ENCODE measurements around the gene ATP4B.
A peak's percentile ranks its signal among the peaks of the same experiment; 100 is the strongest.

The ATP4B gene

DNA sequence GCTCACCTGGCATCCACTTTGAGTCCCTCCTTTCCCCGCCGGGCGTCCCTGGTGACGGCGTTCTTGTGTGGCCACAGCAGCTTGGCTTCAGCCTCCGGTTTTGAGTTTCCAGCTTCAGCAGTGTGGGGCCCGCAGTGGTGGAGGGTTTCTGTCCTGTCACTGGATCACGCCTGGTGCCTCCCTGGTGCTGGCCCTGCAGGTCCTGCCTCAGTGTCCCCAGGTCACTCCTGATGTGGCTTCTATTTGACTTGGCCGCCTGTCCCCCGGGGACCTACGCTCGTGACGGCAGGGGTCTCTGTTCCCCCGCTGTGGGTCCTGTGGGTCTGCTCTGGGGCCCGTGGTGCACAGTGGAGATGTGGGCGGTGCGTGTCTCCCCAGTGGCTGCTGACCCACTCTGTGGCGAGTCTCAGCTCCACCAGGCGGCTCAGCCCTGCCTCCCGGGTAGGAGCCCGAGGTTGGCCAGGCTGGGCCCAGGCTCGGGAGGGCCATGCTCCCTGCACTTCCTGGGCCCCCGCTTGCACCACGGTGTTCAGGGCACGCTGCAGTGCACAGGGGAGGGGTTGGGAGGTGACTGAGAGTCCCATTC, 1.9 kb downstream of the ATP4B start:
- no peak for DNase-seq

DNA sequence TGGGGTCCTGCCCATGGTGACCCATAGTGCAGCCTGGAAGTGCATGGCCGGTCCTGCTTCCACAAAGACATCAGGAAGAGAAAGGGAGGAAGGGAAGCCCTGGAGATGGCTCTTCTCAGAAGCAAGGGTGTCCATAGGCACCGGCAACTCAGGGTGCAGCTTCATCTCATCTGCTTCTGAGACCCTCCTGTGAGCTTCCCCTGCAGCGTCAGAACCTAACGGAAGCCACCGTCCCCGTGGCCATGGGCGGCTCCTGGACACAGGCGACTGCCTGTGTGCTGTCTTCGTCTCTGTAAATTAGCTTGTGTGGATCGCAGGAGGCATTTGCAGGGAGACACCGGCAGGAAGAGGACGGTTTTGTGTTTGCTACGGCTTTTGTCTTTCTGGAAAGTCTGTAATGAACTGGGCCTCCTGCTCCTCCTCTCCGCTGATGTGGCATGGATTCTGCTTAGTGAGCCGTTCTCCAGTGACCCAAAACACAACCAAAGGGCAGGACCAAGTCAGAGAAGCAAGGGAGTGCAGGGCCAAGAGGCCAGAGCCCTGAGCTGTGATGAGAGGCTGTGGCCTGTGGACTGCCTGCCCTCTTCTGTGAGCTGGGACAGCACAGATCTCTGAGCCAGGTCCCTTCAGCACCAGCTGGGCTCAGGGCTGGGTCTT, 2.5 kb downstream of the ATP4B start:
- no peak for DNase-seq

DNA sequence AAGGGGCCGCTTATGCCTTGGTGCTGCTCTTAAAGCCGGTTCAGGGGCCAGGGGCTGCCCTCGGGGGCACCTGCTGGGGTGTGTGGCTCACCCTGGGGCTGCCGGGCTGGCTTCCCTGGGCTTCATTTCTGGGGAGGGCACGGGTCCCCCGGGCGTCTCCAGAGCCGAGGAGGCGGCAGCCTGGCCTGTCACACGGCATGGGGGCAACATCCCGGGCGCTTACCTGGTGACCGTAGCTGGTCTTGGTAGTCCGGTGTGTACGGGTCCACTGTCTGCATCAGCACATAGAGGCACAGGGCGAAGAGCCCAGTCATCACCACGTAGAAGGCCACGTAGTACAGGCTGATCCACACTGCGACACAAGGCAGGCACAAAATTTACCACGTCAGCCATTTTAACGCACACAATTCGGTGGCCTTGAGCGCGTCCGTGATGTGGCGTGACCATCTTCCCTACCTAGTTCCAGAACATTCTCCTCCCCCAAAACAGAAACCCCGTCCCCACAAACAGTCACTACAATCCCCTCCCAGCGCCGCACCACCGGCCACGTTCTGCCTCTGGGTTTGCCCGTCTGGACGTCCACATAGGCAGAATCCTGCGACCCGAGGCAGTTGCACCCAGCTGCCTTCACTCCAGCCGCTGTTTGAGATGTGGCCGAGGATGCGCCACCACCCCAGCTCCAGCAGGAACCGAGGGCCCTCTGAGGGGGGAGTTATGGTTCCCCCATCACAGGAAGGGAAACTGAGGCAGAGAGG, 3.2 kb downstream of the ATP4B start:
- no peak for DNase-seq

DNA sequence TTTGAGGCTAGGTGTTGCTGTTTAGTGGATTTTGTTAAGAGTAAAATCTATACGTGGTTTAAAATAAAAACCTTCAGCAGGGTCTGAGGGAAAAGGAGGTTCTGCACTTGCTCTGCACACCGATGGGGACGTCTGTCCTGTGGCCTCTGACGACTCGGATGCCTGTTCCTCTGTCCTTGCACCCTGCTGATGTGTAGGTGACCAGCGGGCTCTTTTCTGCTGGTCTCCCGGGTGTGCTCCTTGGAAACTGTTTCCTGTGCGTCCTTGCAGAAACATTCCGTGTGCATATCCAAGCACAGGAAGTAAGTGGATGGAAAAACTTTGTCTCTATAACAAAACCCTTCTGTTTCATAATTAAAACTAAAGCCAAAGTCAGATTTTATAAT, 3.8 kb downstream of the ATP4B start:
- DNase-seq: no peak

DNA sequence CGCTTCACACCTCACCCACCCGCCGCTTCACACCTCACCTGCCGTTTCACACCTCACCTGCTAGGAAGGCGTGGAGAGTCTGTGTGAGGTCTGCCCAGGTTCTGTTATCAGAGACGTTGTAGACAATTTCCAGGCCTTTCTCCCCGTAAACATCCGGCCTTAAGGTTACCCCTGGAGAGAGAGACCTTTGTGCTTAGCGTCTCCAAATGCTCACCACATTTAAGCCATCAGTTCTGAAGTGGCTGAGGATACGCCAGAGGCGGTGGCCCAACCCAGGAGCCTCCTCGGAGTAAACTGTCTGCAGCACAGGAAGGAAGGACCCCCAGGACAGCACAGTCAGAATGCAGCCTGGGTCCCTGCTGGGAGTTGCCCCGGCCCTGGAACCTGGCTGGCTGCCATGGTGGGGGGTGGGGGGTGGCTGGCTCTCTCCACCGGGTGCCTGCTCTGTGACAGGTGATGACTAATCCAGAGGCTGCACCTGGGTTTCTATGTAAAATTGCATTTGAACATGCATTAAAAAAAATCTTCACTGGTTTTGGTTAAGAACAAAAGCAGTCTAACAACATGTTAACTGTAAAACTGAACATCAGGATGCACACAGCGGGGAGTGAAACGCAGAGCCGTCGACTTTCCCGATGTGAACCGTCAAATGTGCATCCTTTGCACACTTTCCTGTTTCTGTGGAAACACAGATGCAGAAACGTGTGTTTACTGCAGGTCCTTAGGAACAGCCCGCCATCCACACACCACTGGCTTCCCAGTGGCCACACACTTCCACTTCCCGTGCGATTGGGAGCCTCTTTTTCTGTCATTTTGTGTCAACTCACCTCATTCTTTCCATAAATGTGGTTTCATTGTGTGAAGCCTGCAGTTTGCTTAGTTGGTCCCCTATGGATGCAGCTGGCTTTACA, 4.5 kb downstream of the ATP4B start:
- DNase-seq: peak; percentile 23

DNA sequence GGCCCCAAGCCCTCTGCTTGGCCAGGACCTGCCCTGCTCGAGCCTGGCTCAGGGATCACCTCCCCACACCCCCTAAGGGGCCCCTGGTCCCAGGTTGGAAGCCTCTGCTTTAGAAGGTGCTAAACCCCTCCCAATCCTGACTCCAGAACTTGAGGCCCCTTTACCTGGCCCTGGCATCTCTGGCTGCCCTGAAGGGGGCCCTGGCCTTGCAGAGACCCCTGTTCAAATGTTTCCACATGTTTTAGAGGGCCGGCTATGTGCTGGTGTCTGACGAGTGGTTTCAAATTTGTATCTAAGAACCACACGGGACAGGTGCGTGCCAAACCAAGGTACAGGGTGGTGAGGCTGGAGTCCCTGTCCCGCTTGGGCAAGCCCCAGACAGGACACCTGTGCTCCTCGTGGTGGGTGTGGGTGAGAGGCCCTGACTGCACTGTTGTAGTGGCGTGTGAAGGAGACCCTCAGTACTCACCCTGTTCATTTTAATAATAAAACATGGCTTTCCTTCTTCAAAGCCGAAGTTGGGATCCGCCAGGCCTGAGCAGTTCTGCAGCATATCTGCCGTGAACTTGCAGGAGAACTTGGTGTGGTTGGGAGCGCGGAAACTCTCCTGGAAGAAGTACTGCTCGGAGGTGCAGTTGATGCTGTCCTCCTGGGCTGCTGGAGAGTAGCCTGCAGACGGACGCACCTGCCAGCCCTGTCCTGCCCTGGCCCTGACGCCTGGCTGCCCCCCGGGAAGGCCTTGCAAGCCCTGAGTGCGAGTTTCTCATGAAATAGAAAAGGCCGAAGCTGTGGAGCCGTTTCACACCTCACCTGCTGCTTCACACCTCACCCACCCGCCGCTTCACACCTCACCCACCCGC, 5.4 kb downstream of the ATP4B start:
- DNase-seq: no peak

DNA sequence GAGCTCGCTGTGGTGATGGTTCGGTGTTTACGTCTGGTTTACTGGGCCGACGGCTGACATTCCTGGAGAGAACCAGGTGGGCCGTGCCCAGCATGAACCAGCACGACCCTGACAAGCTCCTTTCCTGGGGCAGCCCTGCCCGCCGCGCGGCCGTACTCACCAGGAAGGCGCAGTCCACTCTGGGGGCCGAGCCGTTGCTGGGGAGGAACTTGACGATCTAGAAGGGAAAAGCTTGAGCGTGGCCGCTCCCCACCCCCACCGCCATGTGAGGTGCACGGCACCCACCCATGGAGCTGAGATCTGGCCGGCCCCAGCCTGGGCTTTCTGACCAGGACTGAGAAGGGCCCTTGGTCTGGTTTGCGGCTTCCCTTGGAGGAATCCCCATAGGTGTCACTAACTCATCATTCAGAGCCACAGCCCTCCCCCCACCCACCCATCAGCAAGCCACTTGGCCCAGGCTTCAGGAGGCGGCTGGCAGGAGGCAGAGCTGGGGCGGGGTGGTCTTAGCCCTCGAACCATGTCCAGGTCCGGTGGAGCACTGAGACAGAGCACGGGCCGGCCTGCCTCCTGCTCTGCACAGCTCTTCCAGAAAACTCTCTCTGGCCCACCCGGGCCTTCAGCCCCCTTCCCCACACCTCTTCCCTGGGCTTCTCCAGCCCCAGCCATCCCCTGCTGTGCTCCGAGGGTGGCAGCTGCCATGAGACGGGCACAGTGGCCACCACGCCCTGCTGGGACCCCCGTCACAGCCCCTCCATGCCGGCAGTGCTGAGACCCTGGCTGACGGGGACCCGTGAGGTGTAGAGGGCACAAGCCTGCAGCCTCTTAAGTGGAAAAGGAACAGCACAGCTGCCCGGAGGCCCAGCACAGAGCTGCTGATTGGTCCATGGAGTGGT, 6.2 kb downstream of the ATP4B start:
- no peak for DNase-seq

DNA sequence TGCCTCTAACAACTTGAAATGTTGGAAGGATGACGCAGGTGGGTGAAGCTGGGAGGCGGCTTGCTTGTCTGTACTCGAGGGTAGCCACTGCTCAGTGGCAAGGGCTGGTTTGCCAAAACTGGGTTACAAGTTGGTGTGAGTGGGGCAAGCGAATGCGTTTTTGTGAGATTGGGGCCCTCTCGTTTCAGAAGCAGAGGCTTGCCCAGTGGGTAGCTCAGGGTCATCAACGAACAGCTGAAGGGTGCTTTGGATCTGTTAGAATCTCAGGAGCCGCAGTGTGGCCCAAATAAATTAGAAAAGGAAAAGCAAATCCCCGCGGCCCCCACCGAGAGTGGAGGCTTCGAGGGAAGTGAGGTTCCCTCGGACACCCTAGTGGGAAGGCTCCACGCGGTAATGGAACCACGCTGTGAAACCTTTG, 7.3 kb downstream of the ATP4B start:
- no peak for DNase-seq

DNA sequence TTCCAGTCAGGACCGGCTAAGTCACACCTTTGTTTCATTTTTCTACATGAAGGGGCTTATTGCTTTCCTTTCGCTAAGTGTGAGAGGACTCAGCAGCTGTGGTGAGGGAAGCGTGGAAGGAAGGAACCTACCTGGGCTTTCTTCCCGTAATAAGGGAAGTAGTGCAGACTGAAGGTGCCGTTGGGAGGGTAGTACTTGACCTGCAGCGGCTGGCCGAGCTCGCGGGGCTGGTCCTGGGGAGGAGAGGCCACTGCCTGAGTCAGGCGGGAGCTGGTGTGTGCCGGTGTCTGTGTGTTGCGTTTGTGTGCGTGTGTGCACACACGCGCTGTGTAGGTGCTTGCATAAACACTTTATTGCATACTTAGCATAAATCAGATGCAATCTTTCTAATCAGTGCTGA, 7.7 kb downstream of the ATP4B start:
- DNase-seq: no peak

DNA sequence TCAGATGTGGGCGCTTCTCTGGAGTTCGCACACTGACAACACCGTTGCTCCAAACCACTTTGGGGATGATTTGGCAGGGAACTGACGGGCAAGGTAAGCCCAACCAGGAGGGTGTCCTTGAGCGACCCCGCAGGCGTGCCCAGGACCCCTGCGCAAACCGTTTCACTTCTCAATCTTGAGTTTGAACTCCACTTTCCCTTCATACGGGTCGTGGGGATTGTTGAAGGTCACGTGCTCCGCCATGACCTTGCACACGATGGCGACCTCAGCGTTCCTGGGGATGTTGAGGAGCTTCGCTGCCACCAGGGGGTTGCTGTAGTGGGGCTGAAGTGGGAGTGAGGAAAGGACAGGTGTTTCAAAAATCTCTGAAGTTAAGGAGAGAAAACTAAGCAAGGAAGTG, 8.8 kb downstream of the ATP4B start:
- no peak for DNase-seq

DNA sequence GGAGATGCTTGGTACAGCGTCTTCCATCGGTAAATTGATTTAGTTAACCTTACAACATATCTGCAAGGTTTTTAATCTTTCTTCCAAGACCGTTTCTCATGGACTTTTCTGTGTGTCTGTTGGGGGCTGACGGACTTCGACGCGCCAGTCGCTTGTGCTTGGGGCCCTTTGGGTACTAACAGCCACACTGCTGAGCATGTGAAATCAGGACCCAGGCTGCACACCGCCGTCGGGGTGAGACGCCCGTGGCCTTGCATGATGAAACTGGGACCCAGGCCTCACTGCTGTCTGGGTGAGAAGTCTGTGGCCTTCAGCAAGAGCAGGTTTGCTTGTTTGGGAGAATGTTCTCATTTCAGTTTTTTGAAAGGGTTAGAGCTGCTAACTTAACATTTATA, 9.8 kb downstream of the ATP4B start:
- no peak for DNase-seq

DNA sequence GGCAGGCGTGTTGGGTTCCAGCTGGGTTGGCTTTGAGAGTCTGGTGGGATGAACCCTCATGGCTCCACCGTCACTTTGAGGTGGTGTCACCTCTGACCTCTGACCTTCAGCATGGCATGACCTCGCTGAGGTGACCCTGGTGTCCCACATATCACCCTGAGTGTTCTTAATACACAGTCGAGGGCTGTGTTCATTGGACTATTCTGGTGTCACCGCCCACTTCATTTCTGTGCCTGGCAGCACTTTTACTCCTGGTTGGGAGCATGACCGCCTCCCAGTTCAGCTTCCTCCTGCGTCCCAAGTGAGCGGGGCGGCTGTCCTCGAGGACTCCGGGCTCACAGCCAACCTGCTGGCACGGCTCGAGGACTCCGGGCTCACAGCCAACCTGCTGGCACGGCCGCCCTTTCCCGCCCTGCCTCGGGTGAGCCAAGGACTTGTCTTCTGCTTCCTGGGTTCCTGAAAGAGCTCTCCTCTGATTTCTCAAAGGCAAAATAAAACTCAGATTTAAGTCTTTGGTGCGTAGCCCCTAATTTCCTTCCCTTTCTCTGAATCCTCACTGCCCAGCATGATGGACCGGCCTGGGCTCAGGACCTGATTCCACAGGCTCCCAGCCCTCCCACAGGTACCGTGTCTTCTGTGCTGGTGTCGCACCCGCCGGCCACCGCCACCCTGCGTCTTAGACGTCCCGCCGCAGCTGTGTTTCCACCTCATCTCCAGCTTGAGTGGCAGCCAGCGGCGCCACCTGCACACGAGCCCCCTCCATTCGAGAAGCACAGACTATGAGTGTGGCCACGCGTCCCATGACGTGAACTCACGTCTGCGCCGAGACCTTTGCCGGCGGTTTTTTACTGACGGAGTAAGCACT, 10.4 kb downstream of the ATP4B start:
- no peak for DNase-seq

DNA sequence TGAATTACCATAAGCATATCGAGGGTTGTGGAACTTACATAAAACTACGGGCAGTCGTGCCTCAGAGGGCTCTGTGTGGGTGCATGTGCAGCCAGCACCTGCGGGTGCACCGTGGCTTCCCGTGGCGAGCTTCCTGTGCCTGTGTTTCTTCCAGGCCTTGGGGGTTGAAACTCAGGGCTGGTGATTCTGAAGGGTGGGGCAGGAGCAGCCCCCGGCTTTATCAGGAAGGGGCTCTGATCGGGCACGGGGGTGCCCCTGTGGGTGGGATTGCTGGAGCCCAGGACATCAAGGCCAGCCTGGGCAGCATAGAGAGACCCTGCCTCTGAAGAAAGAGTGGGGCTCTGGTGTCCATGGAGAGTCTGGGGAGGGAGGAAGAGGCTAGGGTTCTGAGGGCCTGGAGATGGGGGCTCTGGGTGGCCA, 11.1 kb downstream of the ATP4B start:
- DNase-seq: no peak

DNA sequence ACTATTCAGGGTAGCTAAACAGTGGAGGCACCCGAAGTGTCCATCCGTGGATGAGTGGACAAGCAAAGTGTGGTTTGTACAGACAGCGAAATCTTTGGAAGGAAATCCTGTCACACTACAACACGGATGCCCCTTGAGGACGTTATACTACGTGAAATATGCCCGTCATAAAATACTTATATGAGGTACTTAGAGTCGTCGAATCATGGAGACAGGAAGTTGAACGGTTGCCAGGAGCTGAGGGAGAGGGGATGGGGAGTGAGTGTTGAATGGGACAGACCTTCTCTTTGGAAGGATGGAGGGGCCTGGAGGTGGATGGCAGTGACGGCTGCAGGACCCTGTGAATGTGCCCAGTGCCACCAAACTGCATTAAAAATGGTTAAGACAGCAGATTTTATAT, 11.6 kb downstream of the ATP4B start:
- no peak for DNase-seq

DNA sequence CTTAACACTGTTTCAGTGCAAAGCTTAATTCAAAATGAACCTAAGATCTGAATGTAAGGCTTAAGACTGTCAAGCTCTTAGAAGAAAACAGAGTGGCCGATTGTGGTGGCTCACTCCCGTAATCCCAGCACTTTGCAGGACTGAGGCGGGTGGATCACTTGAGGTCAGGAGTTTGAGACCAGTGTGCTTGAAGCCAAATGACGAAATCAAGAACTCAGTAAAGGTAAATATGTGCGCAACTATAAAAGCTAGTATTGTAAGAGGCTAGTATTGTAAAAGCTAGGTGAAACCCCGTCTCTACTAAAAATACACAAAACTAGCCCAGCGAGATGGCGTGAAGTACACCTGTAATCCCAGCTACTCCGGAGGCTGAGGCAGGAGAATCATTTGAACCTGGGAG, 12.7 kb downstream of the ATP4B start:
- no peak for DNase-seq

DNA sequence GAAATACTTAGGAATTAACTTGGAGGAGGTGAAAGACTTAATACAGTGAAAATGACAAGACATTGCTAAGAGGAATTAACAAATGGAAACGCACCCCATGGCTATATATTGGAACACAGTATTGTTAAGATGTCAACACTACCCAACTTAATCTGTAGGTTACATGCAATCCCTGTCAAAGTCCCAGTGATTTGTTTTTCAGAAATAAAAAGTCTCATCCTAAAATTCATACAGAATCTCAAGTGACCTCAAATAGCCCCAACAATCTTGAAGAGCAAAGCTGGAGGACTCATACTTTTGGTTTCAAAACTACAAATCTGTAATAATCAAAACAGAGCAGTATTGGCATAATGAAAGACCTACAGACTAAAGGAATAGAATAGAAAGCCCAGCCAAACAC, 13.2 kb downstream of the ATP4B start:
- DNase-seq: no peak

DNA sequence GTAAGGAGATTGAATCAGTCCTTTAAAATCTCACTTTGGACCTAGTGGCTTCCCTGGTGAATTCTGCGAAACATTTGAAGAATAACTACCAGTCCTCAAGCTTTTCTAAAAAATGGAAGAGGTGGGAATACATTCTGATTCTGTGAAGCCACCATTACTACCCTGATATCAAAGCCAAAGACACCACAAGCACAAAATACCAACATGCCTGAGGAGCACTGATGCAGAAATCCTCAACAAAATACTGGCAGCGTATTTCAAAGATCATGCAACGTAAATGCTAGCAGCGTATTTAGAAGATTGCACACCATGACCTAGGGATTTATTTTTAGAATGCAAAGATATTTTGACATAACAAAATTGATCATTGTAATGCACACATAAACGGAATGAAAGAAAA, 14.4 kb downstream of the ATP4B start:
- DNase-seq: no peak

DNA sequence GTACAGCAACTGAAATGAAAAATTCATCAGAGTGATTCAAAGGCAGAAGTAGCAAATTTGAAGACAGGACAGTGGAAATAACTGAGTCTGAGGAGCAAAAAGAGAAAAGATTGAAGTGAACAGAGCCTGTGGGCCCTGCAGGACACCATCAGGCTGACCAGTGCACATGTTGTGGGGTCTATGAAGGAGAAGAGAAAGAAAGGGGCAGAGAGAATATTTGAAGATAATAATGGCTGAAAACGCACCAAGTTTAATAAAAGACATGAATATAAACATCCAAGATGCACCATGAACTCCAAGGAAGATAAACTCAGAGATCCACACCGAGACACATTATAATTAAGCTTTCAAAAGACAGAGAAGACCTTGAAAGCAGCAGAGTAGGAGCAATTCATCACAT, 15.4 kb downstream of the ATP4B start:
- DNase-seq: no peak

DNA sequence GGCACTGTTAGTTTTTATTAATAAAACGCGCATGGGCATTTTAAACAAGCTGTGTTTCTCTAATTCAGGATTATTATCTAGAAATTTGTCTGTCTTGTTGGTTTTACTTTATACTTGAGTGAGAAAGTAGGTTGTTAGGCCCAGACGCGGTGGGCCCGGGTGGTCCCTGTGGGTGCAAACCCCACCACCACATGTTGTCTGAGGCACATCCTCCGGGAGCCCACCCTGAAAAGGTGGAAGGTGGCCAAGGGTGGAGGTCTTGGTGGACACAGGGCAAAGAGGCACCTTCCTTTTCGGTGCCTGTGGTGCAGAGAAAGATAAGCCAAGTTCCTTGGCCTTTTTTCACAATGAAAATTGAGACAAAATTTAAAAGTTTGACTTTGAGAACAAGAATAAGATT, 16.6 kb downstream of the ATP4B start:
- DNase-seq: no peak

DNA sequence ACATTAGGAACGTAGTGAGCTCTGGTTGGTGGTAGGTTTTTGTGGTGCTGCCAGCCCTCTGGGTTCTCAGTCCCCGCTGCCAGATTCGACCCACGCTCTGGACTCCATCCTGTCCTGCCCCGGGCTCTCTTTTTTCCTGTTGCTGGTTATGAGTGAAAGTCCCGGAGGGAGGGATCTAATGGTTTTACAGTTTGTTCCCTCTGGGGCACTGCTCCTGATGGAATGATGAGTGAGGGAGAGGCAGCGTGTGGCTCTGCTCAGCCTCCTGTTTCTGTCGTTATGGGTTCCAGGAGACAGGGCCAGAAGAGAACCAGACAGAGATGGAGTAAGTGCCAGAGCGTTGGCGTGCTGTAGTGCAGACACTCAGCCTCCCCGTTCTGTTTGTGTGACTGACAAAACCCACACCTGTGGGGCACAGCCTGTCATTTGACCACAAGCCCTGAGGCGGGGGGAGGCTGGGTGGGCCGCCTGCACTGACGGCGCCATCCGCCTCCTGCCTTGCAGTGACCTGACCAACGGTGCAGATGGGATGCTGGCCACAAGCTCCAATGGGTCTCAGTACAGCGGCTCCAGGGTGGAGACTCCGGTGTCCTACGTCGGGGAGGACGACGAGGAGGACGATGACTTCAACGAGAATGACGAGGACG, 18.3 kb downstream of the ATP4B start:
- no peak for DNase-seq
